ENCODE results near the gene SMKR1.

DNA sequence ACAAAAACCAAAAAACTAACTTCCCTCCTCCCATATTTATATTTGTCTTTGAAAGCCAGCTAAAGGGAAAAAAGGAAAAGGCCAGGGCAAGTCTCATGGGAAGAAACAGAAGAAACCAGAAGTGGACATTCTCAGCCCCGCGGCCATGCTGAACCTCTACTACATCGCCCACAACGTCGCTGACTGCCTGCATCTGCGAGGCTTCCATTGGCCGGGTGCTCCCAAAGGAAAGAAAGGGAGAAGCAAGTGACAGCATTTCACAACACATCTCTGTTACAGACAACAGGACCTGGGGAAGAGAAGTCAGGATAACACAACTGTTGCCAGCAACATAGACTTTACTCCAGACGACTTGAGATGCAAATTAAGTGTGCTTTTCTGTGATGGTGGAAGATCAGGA lies 9.9 kb downstream of the SMKR1 start:
- TF ChIP-seq, protein P1, sequence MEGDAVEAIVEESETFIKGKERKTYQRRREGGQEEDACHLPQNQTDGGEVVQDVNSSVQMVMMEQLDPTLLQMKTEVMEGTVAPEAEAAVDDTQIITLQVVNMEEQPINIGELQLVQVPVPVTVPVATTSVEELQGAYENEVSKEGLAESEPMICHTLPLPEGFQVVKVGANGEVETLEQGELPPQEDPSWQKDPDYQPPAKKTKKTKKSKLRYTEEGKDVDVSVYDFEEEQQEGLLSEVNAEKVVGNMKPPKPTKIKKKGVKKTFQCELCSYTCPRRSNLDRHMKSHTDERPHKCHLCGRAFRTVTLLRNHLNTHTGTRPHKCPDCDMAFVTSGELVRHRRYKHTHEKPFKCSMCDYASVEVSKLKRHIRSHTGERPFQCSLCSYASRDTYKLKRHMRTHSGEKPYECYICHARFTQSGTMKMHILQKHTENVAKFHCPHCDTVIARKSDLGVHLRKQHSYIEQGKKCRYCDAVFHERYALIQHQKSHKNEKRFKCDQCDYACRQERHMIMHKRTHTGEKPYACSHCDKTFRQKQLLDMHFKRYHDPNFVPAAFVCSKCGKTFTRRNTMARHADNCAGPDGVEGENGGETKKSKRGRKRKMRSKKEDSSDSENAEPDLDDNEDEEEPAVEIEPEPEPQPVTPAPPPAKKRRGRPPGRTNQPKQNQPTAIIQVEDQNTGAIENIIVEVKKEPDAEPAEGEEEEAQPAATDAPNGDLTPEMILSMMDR (IDR thresholded peaks at IDR 0.05; ENCODE audit: low read depth, low read length) = no peak
- no peak for TF ChIP-seq EZH2phosphoT487 (IDR thresholded peaks at IDR 0.05; ENCODE audit: low read depth)

All from OCI-LY3 (cell line).